ENCODE results near the gene FEZF2. TPM values are rescaled to one million over a fixed set of nuclear protein-coding genes. Genes with fewer than 3 reads are reported as not detected.

The FEZF2 gene
- polyA plus RNA-seq, 2 of the 4 experiments (the other 2 are of a cell fraction) = not detected

GRCh38 chr3:62361261-62361660 is 12.1 kb downstream of the FEZF2 start:
- Histone ChIP-seq H3K9me3 (no peaks in the 10 kb centered on the region), H3K4me3 (no peak overlapping the region), H3K4me1 (no peaks in the 10 kb centered on the region), H3K4me2 (no peak overlapping the region), H3K27ac (no peak overlapping the region)
- WGBS (ENCODE audit: missing lambda C conversion rate) = 71% methylated on average over 3 of the region's 3 CpGs
- ATAC-seq = no peak
- DNase-seq (ENCODE audit: low read depth in 1 of 2, low spot score in 1 of 2) = no peak
- no peak for FAIRE-seq
- POLR2A ChIA-PET = no interaction called here
- TF ChIP-seq TFCP2L1 (CRISPR knock-in tag; IDR thresholded peaks at IDR 0.05) (no peak), NFE2L2 (conservative IDR thresholded peaks at IDR 0.05; ENCODE audit: low read length) (no peak), ZNF302 (CRISPR knock-in tag; IDR thresholded peaks at IDR 0.05) (no peak), ESRRA (IDR thresholded peaks at IDR 0.05; ENCODE audit: borderline replicate concordance, low read length) (no peak), RARB (CRISPR knock-in tag; IDR thresholded peaks at IDR 0.05) (no peak), SMC3 (IDR thresholded peaks at IDR 0.05) (no peak), FOSL2 (IDR thresholded peaks at IDR 0.05) (no peak), FOSL2 (CRISPR knock-in tag; IDR thresholded peaks at IDR 0.05) (no peak), RAD21 (conservative IDR thresholded peaks at IDR 0.05 in 1 of 2, IDR thresholded peaks at IDR 0.05 in 1 of 2) (no peak), FOXS1 (CRISPR knock-in tag; IDR thresholded peaks at IDR 0.05) (no peak), MAX (IDR thresholded peaks at IDR 0.05) (no peak), CHD2 (IDR thresholded peaks at IDR 0.05; ENCODE audit: low read length, partially characterized antibody) (no peak), HOXB5 (CRISPR knock-in tag; IDR thresholded peaks at IDR 0.05) (no peak), RFX5 (IDR thresholded peaks at IDR 0.05) (no peak), KDM5A (IDR thresholded peaks at IDR 0.05) (no peak), REST (IDR thresholded peaks at IDR 0.05) (no peak), ZFP36 (IDR thresholded peaks at IDR 0.05; ENCODE audit: borderline replicate concordance, partially characterized antibody) (no peak), EHF (CRISPR knock-in tag; IDR thresholded peaks at IDR 0.05) (no peak), HOXA7 (CRISPR knock-in tag; IDR thresholded peaks at IDR 0.05) (no peak)
- CTCF ChIA-PET = interaction anchor here (0.6 kb wide), 1 partner anchor 82 kb away, joined by 3 read pairs; no protein-coding TSS in a partner anchor

GRCh38 chr3:62359531-62359930 is 13.8 kb downstream of the FEZF2 start:
- Histone ChIP-seq H3K27ac (no peak overlapping the region), H3K9me3 (no peaks in the 10 kb centered on the region), H3K4me2 (no peak overlapping the region), H3K4me3 (no peak overlapping the region), H3K4me1 (no peaks in the 10 kb centered on the region)
- ChIA-PET POLR2A (no interaction called here), CTCF (no interaction called here)
- TF ChIP-seq RNF2 (IDR thresholded peaks at IDR 0.05; ENCODE audit: borderline replicate concordance, low read depth) (no peak), HEYL (CRISPR knock-in tag; IDR thresholded peaks at IDR 0.05) (no peak), ZC3H11A (IDR thresholded peaks at IDR 0.05) (no peak), JUN (IDR thresholded peaks at IDR 0.05) (no peak), EHF (CRISPR knock-in tag; IDR thresholded peaks at IDR 0.05) (no peak), MAX (IDR thresholded peaks at IDR 0.05) (no peak), CHD2 (IDR thresholded peaks at IDR 0.05; ENCODE audit: low read length, partially characterized antibody) (no peak), RFX5 (IDR thresholded peaks at IDR 0.05) (no peak), HOXB13 (CRISPR knock-in tag; IDR thresholded peaks at IDR 0.05; ENCODE audit: low read depth) (no peak)
- FAIRE-seq (no peak), DNase-seq (ENCODE audit: low read depth in 1 of 2, low spot score in 1 of 2) (no peak), ATAC-seq (no peak)
- WGBS (ENCODE audit: missing lambda C conversion rate) = 38% methylated on average over 4 of the region's 4 CpGs

Measured in A549 (cell line).